Activated T-helper 1 cell treated with Interleukin-2 at 50 U/mL for 16 hours (primary cell): ENCODE data around the gene TAF11.
"Not testable (repeated sequence)": the region's sequence is repeated elsewhere in the genome, so short reads cannot be mapped to it uniquely, and the experiment has no call there.

Experiments used
- DNase-seq: peaks from one replicate; pipeline ENCODE4 v3.0.0-alpha.2; 2020; ENCODE audit warnings: low read depth

TAF11 gene

GRCh38 chr6:34887753-34888513 is at the start of gene TAF11:
Gene TAF11 (minus strand): TSS chr6:34888042. CDS start chr6:34887957, 85 bp downstream.
- peak; percentile 81 for DNase-seq

DNA sequence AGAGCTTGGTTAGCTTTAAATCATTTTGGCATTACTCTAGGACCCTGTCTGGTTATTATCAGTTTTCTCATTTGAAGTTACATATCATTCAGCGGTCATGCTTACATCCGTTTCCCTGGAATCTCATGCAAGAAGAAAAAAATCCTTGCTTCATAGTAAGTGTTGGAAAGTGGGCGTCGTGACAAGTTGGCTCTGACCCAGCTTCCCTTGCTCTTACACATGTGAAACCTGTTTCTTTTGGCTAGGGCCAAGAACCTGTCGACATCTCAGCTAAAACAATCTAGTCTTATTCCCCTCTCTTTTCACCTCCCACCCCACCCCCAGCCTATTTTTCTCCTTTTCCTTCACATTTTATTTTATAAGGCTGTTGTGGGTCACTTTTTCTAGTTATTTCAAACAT is 46.7 kb upstream of the TAF11 start:
- DNase-seq: no peak

- DNase-seq: not testable (repeated sequence)
Measured at GRCh38 chr6:34932202-34932601, 44.4 kb upstream of the TAF11 start.

GRCh38 chr6:34930221-34930620 is 42.4 kb upstream of the TAF11 start:
- DNase-seq: no peak

DNA sequence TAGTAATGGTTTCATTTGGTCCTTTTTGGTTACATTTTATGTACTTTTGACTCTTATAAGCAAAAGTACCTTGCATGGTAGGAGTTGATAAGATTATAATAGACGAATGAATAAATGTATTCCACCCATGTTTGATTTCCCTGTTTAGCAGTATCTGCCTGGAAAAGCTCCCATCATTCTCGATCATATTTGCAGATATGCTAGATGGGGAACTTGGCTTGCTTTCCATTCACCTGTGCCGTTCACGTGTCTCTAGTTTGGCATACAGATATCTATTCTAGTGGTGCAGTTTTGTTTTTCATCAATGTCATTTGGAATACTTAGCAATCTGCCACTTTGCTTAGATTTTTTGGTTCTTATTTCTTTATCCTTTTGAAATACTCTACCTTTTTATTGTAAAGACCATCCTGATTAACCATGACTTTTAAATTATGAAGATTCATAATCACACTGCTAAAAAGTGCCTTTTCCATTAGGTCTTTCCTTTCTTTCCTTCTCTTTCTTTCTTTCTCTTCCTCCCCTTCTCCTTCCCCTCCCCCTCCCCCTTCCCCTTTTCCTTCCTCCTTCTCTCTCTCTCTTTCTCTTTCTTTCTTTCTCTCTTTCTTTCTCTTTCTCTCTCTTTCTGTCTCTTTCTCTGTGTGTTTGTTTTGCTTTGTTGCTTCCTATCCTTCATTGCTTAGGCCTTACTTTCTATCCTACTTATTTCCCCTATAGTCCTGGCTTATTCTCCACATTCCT is 41.6 kb upstream of the TAF11 start:
- no peak for DNase-seq

GRCh38 chr6:34928695-34929094 is 40.9 kb upstream of the TAF11 start:
- DNase-seq: no peak

GRCh38 chr6:34928220-34928619 is 40.4 kb upstream of the TAF11 start:
- DNase-seq: no peak

- DNase-seq: no peak
Measured at GRCh38 chr6:34926655-34927054, 38.8 kb upstream of the TAF11 start.

GRCh38 chr6:34924831-34925625 is 37.2 kb upstream of the TAF11 start:
- no peak for DNase-seq

DNA sequence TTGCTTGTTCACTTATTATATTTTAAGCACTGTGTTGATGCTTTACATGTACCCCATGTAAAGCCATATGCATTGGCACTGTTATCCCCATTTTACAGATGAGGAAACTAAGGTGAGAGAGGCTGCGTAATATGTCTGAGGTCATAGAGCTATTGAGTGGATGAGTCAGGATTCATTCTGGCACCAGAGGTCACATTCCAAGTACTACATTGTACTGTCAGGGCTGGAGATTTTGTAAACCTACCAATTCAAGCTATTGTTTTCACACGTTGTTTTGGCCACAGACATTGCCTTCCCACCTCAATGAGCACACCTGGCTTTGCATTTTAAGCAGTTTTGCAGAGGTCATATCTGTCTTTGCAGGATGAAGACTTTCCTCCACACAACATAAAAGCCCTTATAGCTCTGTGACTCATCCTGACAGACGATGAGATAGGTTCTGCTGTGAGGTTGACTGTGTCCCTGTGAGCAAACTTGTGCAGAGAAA is 34.4 kb upstream of the TAF11 start:
- DNase-seq: no peak

DNA sequence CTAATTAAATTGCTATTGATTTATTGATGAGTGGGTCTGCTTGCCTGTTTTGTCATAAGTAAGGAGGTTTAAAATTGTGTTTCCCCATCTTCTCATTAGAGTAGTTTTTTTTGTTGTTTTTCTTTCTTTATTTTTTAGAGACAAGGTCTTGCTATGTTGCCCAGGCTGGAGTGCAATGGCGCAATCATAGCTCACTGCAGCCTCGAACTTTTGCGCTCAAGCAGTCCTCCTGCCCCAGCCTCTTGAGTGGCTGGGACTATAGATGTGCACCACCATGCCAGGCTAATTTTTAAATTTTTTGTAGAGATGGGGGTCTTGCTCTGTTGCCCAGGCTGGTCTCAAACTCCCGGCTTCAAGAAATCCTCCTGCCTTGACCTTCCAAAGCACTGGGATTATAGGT is 32.3 kb upstream of the TAF11 start:
- no peak for DNase-seq

DNA sequence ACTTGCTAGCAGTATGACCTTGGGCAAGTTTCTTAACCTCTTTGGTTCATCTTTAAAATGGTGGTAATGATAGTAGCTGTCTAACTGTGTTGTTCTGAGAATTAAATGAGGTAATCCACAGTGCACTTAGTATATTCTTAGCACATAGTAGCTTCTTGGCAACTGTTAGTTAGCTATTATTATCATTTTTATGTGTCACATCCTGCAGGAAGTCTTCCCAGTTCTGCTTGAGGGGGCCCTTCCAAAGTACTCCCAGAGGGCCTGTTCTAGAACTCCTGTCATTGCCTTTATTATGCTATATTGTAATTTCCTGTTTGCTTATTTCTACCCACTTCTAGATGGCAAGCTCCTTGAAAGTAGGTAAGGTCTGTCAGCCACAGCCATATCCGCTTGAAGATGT is 31.8 kb upstream of the TAF11 start:
- no peak for DNase-seq

- no peak for DNase-seq
Measured at GRCh38 chr6:34917626-34918285, 29.9 kb upstream of the TAF11 start.

DNA sequence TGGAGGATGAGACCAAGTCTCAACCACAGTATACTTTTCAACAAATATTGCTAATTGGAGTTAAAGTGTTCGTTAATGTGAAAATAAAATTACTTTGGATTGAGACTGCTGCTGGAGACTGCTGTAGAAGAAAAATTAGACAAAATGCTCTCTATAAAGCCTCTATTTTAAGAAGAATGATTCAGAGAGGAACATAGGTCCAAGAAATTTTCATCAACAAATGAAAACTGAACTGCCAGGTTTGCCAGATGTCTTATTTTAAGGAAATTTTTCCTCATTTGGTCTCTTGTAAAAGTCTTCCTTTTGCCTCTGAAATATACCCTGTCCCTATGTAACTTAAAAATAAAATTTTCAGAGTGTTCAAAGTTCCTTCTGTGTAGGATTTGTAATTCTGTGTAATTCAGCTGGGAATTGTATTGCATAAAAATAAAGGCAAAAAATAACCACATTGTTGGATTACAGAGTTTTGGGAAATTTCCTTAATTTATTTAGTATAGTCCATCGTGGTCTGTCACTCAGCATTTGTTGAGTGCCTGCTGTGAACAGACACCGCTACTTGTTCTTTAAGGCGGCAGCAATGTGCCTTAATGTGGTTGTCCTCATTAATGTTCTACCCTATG is 28.6 kb upstream of the TAF11 start:
- no peak for DNase-seq

DNA sequence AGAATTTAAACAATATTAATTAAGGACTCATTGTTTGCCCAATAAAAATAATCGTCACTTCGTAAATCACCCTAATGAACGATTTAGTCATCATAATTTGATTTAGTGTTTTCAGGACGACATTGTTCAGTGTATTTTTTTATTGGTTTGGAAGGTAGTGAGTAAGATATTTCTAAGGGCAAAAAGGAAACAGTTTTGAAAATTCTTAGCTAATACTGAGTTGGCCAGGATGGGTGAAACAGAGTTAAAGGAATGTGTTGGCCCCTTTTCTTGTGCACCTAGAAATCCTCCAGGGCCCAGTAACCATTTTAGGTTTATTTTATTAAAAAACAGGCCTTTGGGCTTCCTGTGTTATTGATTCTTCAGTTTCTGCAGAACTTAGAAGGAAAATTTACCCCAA is 26.5 kb upstream of the TAF11 start:
- DNase-seq: no peak

- no peak for DNase-seq
Measured at GRCh38 chr6:34912715-34913464, 25.0 kb upstream of the TAF11 start.

GRCh38 chr6:34911822-34912221 is 24.0 kb upstream of the TAF11 start:
- DNase-seq: no peak

DNA sequence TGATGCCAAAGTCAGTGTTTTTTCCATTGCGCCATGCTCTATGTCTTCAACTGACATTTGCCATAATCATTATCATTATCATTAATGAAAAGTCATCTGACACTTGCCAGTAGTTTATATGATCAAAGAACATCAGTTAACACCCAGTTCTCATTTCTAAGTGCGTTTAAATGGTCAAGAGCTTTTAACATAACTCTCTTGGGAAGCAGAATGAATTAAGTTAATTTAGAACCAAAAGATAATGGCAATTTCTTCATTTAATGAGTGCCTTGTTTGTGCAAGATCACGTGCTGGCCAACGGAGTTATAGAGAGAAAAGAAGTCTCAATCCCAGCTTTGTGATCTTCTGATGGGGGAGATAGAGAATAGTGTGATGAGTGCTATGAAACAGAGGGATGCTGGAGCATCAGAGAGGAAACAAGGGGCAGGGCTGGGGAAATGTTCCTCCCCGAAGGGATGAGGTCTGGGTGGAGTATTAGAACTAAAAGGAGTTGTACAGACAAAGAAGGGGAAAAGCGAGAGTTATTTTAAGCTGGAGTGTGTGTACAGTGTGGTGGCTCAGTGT is 21.6 kb upstream of the TAF11 start:
- DNase-seq: no peak

GRCh38 chr6:34908194-34908593 is 20.4 kb upstream of the TAF11 start:
- no peak for DNase-seq

DNA sequence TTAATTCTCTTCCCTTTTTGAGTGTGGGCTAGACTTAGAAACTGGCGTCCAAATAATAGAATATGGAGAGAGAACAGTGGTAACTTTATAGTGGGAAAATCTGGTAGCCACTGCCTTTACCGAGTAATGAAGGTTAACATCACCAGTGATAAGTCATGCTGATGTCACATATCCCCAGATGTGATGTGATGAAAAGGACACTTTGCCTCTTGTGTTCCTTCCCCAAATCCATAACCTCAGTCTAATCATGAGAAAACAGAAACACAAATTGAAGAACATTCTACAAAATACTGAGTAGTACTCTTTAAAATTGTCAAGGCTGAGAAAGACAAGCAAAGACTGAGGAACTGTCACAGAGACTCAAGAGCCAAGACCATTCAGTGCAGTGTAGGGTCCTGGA is 19.0 kb upstream of the TAF11 start:
- DNase-seq: no peak
